Measurements from ENCODE around the gene TMEM161B.
"Not testable (repeated sequence)": the region's sequence is repeated elsewhere in the genome, so short reads cannot be mapped to it uniquely, and the experiment has no call there.

The TMEM161B gene

DNA sequence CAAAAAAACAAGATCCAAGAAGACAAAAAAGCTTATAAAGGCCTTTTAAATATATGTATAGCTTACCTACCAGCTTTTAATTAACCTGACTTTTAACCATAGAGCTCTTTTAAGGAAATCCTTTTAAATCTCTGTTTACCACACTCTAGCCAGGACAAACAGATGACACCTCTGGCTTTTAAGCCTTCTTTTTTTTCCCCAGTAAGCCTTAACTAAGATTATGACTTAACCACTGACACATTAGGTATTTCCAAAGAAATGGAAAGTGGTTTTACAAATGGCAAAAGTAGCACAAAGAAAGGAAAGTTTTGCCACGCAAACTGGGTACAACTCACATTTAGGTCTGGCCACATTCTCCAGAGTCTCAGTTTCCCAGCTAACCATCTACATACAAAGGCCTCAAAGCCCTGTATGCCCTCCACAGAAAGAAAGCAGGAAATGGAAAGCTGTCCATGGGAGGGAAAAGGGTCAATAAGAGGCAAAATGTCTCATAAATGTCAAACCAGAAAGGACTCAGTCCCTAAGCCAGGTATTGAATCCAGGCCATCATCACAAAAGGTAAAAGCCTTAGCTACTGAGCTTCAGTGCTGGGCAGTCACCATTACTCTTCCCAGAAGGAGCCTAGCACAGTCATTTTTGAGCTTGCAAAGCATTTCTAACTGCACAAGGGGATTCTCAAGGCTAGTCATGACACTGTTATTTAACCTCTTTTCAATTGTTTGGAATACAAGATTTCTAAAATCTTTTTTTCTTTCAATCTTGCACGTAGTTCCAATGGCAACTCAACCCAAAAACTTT, 19.7 kb downstream of the TMEM161B start:
- DNase-seq (ENCODE audit: low read depth in 2 of 2), result no peak

DNA sequence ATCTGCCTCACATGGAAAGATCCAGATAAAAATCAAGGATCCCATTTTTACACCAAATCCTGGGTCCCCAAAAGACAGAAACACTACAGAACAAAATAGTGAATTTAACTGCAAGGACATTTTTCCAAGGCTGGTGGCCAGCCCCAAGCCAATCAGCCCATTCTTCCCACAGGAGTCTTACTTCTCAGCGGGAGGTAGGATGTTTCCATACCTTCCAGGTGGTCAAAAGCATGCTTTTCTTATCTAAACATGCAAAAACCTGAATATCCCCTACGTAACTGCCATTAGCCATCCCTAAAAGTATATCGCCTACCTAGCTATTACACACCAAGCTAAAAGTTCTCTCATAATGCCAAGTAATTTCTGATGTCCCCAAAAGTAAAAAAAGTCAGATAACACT, 20.6 kb downstream of the TMEM161B start:
- no peak for DNase-seq (ENCODE audit: low read depth in 2 of 2)

DNA sequence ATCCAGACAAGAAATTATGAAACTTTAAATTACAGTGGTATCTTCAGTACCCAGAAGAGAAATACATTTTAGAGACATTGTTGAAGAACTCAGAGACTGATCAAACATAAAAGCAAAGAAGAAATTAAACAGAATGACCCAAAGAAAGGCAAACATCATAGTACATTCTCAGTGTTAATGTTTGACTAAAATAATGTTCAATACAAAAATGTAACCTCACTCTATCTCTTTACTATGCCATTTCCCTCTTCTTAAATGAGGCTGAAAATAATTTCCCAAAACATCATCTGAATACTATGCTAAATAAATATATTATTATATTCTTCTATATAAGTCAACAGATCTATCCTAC, 22.8 kb downstream of the TMEM161B start:
- DNase-seq (ENCODE audit: low read depth in 2 of 2), result no peak

DNA sequence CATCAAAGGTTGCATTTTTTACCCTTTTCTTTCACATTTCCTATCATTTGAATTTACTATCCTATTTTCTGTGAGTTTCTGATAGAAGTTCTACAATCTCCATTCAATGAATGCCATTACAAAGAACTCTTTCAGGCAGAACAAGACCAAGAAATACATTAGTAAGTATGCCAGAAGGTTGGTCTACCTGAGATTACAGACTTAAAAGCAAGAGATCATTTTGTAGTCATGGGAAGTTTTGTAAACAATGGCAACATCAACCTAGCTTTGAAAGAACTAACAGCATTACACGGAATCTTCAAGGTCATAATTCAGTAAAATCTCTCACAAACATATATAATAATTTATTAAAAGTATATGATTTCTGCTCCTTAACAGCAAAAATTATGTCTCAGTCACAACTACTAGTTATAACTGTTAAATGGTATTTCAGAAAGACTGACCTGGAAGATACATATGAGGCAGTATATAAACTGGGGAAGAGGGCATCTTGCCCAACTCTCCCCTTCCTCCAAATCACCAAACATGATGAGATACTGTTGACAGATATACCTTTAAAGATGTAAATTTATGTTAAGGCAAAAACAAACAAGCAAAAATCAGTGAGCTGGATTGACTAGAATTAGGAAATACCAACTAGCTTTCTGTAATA, 23.3 kb downstream of the TMEM161B start:
- no peak for DNase-seq (ENCODE audit: low read depth in 2 of 2)

DNA sequence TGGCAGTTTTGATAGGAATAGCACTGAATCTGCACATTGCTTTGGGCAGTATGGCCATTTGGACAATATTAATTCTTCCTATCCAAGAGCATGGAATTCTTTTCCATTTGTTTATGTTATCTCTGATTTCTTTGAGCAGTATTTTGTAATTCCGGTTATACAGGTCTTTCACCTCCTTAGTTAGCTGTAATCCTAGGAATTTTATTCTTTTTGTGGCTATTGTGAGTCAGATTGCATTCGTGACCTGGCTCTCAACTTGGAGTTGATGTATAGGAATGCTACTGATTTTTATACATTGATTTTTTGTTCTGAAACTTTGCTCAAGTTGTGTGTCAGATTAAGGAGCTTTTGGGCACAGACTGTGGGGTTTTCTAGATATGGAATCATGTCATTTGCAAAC, 24.0 kb downstream of the TMEM161B start:
- DNase-seq (ENCODE audit: low read depth in 2 of 2), result no peak

DNA sequence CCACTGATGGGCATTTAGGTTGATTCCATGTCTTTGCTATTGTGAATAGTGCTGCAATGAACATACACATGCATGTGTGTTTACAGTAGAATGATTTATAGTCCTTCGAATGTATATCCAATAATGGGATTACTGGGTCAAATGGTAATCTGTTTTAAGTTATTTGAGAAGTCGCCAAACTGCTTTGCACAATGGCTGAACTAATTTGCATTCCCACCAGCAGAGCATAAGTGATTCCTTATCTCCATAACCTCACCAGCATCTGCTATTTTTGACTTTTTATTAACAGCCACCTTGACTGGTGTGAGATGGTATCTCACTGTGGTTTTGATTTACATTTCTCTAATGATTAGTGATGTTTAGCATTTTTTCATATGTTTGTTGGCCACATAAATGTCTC, 25.2 kb downstream of the TMEM161B start:
- DNase-seq (ENCODE audit: low read depth in 2 of 2), result not testable (repeated sequence)

DNA sequence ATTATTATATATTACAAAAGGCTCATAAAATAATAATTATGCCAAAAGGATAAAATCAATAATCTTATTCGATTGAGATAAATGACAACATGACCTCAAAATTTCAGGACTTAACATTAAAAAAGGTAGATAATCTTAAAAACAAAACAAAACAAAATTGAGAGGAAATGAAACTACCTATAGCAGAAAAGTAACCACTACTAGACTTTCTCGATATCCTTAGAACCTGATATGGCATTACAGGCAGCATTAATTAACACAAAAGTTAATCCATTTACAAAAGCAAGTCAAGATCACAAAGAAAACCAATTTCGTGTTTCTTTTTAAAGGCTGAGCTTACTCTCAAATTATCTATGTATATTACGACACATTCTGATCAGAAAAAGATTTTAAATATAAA, 29.9 kb downstream of the TMEM161B start:
- no peak for DNase-seq (ENCODE audit: low read depth in 2 of 2)

DNA sequence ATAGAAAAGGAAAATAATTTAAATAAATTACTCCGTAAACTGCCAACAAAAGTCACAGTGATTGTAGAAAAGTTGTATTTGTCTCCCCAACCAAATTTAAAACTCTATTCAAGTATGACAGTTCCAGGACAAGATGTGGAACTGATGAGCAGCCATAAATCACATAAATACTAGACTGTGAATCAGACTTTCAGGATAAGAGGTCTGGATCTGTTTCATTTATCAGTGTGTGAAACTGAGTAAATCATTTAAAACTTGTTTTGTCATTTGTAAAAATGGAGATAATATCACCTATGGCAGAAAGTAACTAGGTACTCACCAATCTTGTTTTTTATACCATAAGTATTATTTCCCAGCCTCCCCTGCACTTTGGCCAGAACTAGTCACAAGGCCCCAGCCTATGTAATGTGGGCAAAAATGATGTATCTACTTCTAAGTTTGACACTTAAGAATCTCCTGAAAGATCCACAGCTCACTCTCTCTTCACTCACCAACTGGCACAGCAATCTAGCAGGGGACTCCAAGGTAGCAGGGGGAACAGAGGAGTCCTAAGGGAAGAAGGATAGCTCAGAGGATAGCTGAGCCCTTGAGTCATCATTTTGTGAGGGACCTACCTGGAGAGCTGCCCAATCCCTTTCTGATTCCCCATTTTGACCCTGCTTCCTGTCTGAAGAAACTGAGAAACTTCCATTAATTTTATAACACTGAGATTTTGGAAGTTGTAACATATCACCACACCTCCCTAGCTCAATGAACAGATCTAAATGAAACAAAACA, 31.6 kb downstream of the TMEM161B start:
- no peak for DNase-seq (ENCODE audit: low read depth in 2 of 2)

DNA sequence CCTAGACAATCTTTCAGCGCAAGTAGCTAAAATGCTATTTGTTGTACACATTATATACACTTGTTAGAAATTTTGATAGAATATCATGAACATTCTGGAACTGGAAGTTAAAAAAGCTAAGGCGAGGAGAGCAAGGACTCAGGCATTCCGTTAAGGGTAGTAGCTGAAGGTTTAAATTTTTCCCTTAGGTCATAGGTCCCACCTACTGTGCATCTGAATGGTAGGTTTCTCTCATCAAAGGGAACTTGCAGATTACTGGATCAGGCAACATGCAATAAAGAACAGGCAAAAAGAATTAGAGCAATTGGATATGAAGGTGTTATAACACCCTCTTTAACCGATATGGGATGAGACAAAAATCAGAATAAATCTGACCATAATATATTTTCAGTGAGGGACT, 32.8 kb downstream of the TMEM161B start:
- DNase-seq (ENCODE audit: low read depth in 2 of 2), result no peak

DNA sequence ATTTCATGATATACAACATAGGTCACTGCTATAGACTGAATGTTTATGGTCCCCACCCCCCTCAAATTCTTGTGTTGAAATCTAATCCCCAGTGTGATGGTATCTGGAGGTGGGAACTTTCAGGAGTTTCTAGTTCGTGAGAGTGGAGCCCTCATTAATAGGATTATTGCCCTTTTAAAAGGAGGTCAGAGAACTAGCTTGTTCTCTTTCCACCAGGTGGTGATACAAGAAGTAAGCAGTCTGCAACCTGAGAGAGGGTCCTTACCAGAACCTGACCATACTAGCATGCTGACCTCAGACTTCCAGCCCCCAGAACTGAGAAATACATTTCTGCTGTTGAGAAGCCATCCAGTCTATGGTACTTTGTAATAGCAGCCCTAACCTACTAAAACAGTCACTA, 33.3 kb downstream of the TMEM161B start:
- DNase-seq (ENCODE audit: low read depth in 2 of 2), result no peak

DNA sequence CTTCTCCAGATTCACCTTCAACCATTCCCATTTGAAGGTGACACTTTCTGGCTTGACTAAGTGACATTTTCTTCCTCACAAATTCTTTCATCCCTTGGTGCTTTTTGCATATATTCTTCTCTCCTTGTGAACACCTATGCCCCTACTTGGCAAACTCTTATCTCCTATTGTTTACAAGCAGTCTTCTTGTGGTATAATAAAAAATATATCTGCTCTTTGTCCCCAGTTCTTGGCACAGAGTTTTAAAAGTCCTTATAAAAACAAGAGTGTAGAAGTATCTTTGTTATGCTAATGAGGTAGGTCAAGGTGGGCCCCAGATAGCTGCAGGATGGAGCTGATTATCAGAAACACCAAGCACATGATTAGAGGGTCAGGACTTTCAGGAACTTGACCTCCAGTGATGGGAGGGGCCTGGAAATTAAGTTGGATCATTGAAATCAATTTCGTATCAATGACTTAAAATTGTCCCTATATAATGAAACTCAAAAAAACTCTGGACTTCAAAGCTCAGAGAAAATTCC, 38.0 kb downstream of the TMEM161B start:
- DNase-seq (ENCODE audit: low read depth in 2 of 2), result no peak

DNA sequence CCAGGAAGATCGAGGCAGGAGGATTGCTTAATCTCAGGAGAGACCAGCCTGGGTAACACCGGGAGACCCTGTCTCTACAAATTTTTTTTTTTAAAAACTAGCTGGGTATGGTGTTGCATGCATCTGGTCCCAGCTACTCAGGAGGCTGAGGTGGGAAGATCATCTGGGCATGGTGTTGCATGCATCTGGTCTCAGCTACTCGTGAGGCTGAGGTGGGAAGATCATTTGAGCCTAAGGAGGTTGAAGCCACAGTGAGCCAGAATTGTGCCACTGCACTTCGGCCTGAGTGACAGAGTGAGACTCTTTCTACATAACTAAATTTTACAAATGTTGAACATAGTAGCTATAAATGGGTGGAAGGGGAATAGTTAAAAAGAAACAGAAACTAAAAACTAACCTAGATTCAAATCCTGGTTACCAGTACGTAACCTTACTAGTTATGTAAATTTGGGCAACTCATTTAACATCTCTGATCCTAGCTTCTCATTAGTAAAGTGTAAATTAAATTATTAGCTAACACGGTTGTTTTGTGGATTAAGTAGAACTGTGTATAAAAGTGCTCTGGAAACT, 41.7 kb downstream of the TMEM161B start:
- DNase-seq (ENCODE audit: low read depth in 2 of 2), result no peak

DNA sequence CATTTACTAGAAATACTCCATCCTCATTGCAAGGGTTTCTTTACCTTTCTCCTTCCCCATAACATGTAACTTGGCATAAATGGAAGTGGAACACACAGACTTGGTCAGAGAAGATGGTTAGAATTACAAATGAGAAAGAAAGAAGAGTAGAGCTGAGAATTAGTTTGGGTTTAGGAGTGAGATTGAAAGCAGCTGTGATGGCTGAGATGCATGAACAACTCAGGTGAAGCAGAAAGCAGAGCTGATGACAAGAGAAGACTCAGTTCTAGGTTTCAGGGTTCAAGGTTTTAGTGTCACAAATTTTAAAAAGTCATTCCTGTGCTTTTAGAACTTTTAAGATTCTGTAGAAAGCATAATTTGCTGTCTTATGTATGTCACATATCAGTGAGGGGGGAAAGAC, 54.0 kb downstream of the TMEM161B start:
- no peak for DNase-seq (ENCODE audit: low read depth in 2 of 2)

DNA sequence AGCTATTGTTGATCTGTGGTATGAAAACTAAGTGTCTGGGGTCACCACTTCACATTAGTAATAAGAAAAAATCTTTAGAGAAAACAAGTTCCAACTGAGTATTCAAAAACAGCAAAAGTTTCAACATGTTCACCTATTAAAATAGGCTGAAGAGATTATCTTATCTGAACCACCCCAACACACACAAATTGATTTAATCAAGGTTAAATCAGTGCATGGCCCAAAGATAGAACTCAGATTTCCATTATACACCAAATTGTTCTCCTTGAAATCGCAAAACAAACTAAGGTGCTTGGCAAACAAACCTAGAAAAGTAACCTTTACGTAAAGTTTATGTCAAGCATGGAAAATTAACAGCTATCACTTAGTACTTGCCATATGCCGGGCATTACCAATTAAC, 61.1 kb downstream of the TMEM161B start:
- no peak for DNase-seq (ENCODE audit: low read depth in 2 of 2)

DNA sequence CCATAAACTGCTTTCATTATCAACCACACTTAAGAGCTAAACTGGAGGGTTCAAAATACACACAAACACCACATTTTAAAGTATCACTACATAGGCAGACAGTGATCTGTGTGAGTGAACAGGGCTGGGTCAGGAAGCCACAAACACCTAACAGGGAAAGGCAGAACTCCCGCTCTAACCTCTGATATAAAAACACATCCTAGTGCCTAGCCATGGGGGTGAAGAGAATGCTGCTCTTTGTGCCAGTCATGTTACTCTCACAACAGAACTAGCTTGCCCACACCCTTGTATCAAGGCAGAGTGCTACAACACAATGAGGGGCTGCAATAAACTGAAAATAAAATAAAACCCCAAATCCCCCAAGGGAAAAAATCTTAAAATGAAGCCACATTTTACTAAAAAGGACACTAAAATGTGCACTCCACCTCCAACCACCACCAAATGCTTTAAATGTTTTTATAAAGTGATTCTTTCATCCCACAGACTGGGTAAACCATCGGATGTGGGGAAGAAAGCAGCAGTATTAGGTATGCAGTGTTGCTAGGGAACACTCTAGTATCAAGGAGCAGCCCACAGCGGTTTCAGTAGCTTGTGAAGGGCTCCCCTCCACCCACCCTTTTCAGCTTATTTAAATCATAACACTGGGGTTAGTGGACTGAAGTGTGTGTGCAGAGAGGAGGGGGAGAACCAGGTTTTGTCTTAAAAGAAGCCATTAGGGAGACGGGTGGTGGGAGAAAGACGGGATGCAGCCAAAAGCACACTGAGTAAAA, 64.5 kb downstream of the TMEM161B start:
- peak; percentile 7 to 32 for DNase-seq (ENCODE audit: low read depth in 2 of 2)

DNA sequence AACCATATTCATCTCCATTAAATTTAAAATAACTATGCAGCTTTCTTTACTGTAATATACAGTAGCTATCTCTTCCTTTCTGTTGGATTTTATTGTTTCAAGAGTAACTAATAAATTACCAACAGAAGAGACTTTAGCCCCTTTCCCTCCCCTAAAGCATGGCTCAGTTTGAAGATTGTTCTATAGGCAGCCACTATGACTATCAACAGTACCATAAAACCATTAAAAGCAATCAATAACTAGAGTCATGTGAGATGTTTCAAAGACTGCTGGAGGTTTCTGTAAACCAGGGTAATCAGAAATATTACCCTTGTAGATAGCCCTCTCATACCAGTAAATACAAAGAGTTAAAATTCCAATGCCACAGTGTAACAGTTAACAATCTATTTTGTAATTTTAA, 73.0 kb downstream of the TMEM161B start:
- DNase-seq (ENCODE audit: low read depth in 2 of 2), result no peak

DNA sequence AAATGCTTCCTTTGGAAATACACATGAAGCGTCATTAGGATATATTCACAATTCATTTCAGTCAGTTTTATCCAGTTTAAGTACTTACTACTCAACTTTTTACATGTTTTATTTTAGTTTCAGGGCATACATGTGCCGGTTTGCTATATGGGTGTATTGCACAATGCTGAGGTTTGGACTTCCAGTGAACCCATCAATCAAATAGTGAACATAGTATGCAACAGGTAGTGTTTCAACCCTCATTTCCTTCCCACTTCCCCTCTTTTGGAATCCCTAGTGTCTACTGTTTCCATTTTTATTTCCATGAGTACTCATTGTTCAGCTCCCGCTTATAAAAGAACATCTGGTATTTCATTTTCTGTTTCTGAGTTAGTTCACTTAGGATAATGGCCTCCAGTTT, 74.7 kb downstream of the TMEM161B start:
- DNase-seq (ENCODE audit: low read depth in 2 of 2), result no peak

DNA sequence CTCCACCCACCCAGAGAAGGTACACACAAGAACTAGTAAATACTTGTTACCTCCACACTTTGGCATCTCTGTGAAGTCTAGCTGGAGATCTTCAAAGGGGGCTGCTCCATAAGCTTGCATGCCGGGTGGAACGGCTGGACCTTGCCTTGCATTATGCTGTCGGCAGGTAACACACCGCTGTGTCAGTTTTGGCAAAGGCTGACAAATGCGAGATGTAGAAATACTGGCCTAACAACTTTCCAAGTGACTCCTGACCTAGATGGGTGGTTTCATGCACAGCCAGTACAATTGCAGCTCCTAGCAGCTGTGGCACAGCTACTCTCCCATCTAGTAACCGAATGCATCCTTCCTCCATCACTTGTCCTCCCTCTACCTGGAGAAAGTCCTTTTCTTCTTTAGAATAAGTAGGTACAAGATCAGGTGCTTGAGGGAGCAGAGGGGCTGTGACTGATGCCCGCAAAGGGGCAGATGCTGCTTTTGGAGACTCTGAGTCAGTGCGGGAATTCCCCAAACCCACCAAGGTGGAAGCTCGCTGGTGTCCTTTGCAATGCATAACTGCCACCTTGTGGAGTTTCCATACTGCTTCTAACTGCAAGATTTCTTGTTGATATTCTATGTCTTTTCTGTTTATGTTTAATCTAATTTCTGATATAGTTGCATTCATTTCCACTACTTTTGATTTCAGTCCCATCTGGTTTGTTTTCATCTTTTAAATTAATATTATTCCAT, 78.4 kb downstream of the TMEM161B start:
- DNase-seq (ENCODE audit: low read depth in 2 of 2), result peak; percentile 10 to 36

DNA sequence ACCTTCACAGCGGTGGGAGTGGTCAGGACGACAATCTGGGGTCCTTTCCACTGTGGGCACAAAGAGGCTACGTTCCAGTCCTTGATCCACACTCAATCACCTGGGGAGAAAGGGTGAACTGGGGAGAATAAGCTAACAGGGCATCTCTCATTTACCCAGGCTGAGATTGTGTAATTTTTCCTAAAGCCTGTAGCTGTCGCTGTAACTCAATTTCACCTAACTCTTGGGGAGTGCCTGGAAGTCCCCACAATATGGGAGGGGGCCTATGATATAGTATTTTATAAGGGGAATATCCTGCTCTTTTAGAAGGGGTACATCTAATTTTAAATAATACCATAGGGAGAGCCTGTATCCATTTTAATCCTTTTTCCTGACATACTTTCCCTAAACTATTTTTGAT, 79.2 kb downstream of the TMEM161B start:
- not testable (repeated sequence) for DNase-seq (ENCODE audit: low read depth in 2 of 2)

DNA sequence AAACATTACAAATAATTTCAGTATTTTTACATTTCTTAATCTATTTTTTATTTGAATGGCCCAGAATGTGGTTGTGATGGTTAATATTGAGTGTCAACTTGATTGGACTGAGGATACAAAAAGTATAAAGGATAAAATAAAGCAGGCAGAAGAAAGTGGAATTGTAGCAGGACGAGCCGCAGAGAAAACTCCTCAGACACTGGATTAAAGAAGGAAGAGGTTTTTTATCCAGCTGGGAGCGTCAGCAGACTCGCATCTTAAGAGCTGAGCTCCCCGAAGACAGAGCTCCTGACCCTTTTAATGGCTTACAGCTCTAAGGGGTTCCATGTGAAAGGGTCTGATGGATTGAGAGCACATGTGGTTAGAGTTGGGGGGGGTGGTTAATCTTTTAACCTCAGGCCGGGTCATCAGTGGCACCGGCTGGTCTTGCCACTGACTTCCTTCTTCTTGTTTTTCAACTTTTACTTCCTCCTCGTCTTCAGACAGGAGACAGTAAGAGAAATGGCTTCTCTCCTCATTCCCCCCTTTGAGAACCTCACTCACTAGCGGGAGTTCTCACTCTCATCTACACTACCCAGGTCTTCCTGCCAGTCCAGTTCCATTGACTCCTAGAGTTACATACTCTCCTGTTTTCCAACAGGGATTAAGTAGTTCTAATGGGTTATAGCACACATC, 80.0 kb downstream of the TMEM161B start:
- DNase-seq (ENCODE audit: low read depth in 2 of 2), result no peak
